Spleen (tissue), 11 donors: ENCODE data around the gene KLK6. TPM values are rescaled to one million over a fixed set of nuclear protein-coding genes. Genes with fewer than 3 reads are reported as not detected.

Experiments
- DNase-seq: peaks from one replicate; pipeline ENCODE4 v3.0.0-alpha.2; 2020
- H3K27ac ChIP-seq, 8 donors: fragments of 200-600 bp; sonication (generic) in 7 of 8; 1 replicate in 4 of 8; 2 replicates in 4 of 8; pipeline versions ENCODE4 v1.5.0 to v1.8.0; 2016 to 2021; ENCODE audit warnings: inconsistent platforms in 4 of 8, mild to moderate bottlenecking in 4 of 8, moderate library complexity in 1 of 8
- H3K27me3 ChIP-seq, 7 donors: fragments of 200-600 bp; sonication (generic) in 6 of 7; replicated peaks in 1 of 7; 1 replicate in 4 of 7; 2 replicates in 3 of 7; pipeline versions ENCODE4 v1.5.0 to v1.8.0; 2016 to 2021; ENCODE audit warnings: inconsistent platforms in 3 of 7, mild to moderate bottlenecking in 1 of 7
- H3K36me3 ChIP-seq, 6 donors: fragments of 200-600 bp; sonication (generic) in 5 of 6; 1 replicate in 4 of 6; 2 replicates in 2 of 6; pipeline versions ENCODE4 v1.5.0 to v1.8.0; 2016 to 2021; ENCODE audit warnings: inconsistent platforms in 2 of 6
- H3K4me1 ChIP-seq, 6 donors: fragments of 200-600 bp; sonication (generic) in 5 of 6; 1 replicate in 3 of 6; 2 replicates in 3 of 6; pipeline versions ENCODE4 v1.5.0 to v1.8.0; 2016 to 2021; ENCODE audit warnings: inconsistent platforms in 3 of 6
- H3K4me3 ChIP-seq, 8 donors: fragments of 200-600 bp; sonication (generic) in 7 of 8; 1 replicate in 4 of 8; 2 replicates in 4 of 8; pipeline versions ENCODE4 v1.5.0 to v1.8.0; 2016 to 2021; ENCODE audit warnings: inconsistent platforms in 4 of 8, mild to moderate bottlenecking in 4 of 8, moderate library complexity in 2 of 8
- H3K9me3 ChIP-seq, 8 donors: fragments of 200-600 bp; sonication (generic) in 7 of 8; 1 replicate in 4 of 8; 2 replicates in 4 of 8; pipeline versions ENCODE4 v1.5.0 to v1.8.0; 2016 to 2021; ENCODE audit warnings: inconsistent platforms in 4 of 8
- CTCF ChIP-seq, 11 experiments: fragments of 200-600 bp in 7 of 11; fragments of 450-650 bp in 4 of 11; sonication (generic) in 4 of 11; IDR thresholded peaks in 8 of 11; conservative IDR thresholded peaks in 3 of 11; 1 replicate in 7 of 11; 2 replicates in 4 of 11; pipeline versions ENCODE4 v1.4.0 to v1.8.0; 2016 to 2021; ENCODE audit warnings: antibody characterized with exemption in 11 of 11, inconsistent platforms in 4 of 11, mild to moderate bottlenecking in 1 of 11
- POLR2A ChIP-seq, 3 donors: fragments of 450-650 bp; IDR thresholded peaks; one replicate each; pipeline ENCODE4 v1.5.1; 2017; ENCODE audit warnings: antibody characterized with exemption in 3 of 3, mild to moderate bottlenecking in 1 of 3
- POLR2AphosphoS5 ChIP-seq, 3 donors: sonication (generic); formaldehyde crosslinking; IDR thresholded peaks; one replicate each; pipeline ENCODE4 v1.5.1; 2017; ENCODE audit warnings: antibody characterized with exemption in 3 of 3
- WGBS, 5 donors: extraction: QIAGEN DNeasy Blood & Tissue Kit in 3 of 5; methylation state at CpG; one replicate each; pipeline versions ENCODE4 v1.1.5 to v1.1.7; 2013 to 2018; 5-methylcytosine and 5-hydroxymethylcytosine counted together
- intact Hi-C: fragments of 100-400 bp; cut with DNase I; formaldehyde crosslinking; loops from one replicate; pipeline ENCODE4 v1.15.0; 2023; ENCODE audit warnings: low total_unique reads
- polyA plus RNA-seq, 3 donors: library from polyadenylated mRNA; stranded (reverse); fragments of 200-250 nt; gene quantifications; one replicate each; pipeline ENCODE4 v1.2.1, GENCODE V29; 2013
- total RNA-seq, 7 donors: library from RNA; depleted of rRNA in 3 of 7; stranded (reverse); fragments of >200 nt in 3 of 7; fragmentation: NEBNext Ultra II Directional in 4 of 7; extraction: Animal tissue kit (Norgen Biotek cat#: 25700) in 4 of 7; gene quantifications; one replicate each; pipeline versions ENCODE4 v1.1.0 to v1.2.1, GENCODE V29; 2016 to 2021
- donor health status: healthy with polysubstance abuse.
- donor health status: DM: no; HTN: no; CAD: no; lungs with moderate emphysema.
- donor health status: DM: no; HTN: no; CAD: no.
- donor health status: Bipolar disorder and iron deficiency.
- donor health status: healthy.
- donor health status: DM: no; HTN: no; CAD: no.
- donor health status: DM: yes; HTN: yes; CAD: no.

The KLK6 gene
- total and polyA plus RNA-seq, 10 donors: 0.43 to 9.5 (median 2.8) TPM; not detected in 1

- DNase-seq: no peak
- WGBS, 5 donors: 86 to 92% (median 90%) methylated on average over 3 of the region's 3 CpGs
- H3K4me1 ChIP-seq: peaks cover 0 to 3% (median 0%) of the 10 kb centered on the region in 6 donors
- intact Hi-C loops: no loop called here
- H3K27ac ChIP-seq: no peak overlapping the region
- TF ChIP-seq POLR2A (IDR thresholded peaks at IDR 0.05) (no peak), CTCF (IDR thresholded peaks at IDR 0.05 in 8 of 11, conservative IDR thresholded peaks at IDR 0.05 in 3 of 11) (no peak), POLR2AphosphoS5 (IDR thresholded peaks at IDR 0.05) (no peak)
- H3K9me3 ChIP-seq: peaks cover 0 to 12% (median 1%) of the 10 kb centered on the region in 8 donors
- H3K27me3 ChIP-seq: peaks cover 0 to 59% (median 0%) of the 10 kb centered on the region in 7 donors
- no peaks in the 10 kb centered on the region for H3K36me3 ChIP-seq
- H3K4me3 ChIP-seq: no peak overlapping the region
Measured at GRCh38 chr19:50964266-50964665, 5.1 kb downstream of the KLK6 start.

GRCh38 chr19:50963381-50963780 is 6.0 kb downstream of the KLK6 start:
- DNase-seq: no peak
- Histone ChIP-seq H3K27me3 (peaks cover 0 to 57% (median 0%) of the 10 kb centered on the region in 7 donors), H3K4me3 (no peak overlapping the region), H3K27ac (no peak overlapping the region), H3K4me1 (no peaks in the 10 kb centered on the region), H3K9me3 (peaks cover 0 to 12% (median 1%) of the 10 kb centered on the region in 8 donors), H3K36me3 (no peaks in the 10 kb centered on the region)
- intact Hi-C loops: no loop called here
- no peak for TF ChIP-seq POLR2AphosphoS5 (IDR thresholded peaks at IDR 0.05)
- TF ChIP-seq CTCF (IDR thresholded peaks at IDR 0.05 in 8 of 11, conservative IDR thresholded peaks at IDR 0.05 in 3 of 11): no peak
- no peak for TF ChIP-seq POLR2A (IDR thresholded peaks at IDR 0.05)
- WGBS, 5 donors: 82 to 90% (median 85%) methylated on average over 6 of the region's 6 CpGs

GRCh38 chr19:50962245-50962644 is 7.1 kb downstream of the KLK6 start:
- Histone ChIP-seq H3K4me1 (no peaks in the 10 kb centered on the region), H3K27me3 (peaks cover 0 to 59% (median 0%) of the 10 kb centered on the region in 7 donors), H3K27ac (no peak overlapping the region), H3K4me3 (no peak overlapping the region), H3K36me3 (no peaks in the 10 kb centered on the region), H3K9me3 (peaks cover 0 to 12% (median 1%) of the 10 kb centered on the region in 8 donors)
- TF ChIP-seq CTCF (IDR thresholded peaks at IDR 0.05 in 8 of 11, conservative IDR thresholded peaks at IDR 0.05 in 3 of 11) (no peak), POLR2AphosphoS5 (IDR thresholded peaks at IDR 0.05) (no peak), POLR2A (IDR thresholded peaks at IDR 0.05) (no peak)
- 89 to 97% (median 91%) methylated on average over 1 of the region's 1 CpG for WGBS, 5 donors
- intact Hi-C loops: no loop called here
- no peak for DNase-seq

GRCh38 chr19:50959731-50960500 is 9.5 kb downstream of the KLK6 start:
- no peak for DNase-seq
- no peaks in the 10 kb centered on the region for H3K4me1 ChIP-seq
- H3K36me3 ChIP-seq: no peaks in the 10 kb centered on the region
- TF ChIP-seq POLR2AphosphoS5 (IDR thresholded peaks at IDR 0.05) (no peak), CTCF (IDR thresholded peaks at IDR 0.05 in 8 of 11, conservative IDR thresholded peaks at IDR 0.05 in 3 of 11) (no peak), POLR2A (IDR thresholded peaks at IDR 0.05) (no peak)
- H3K27me3 ChIP-seq: peaks cover 0 to 58% (median 0%) of the 10 kb centered on the region in 7 donors
- H3K9me3 ChIP-seq: peaks cover 0 to 12% (median 1%) of the 10 kb centered on the region in 8 donors
- no peak overlapping the region for H3K27ac ChIP-seq
- intact Hi-C loops: no loop called here
- WGBS, 5 donors: 62 to 74% (median 64%) methylated on average over 7 to 9 of the region's 9 CpGs
- H3K4me3 ChIP-seq: no peak overlapping the region
